Neural progenitor cell (in vitro differentiated cells): ENCODE measurements around the gene LRRC1. TPM values are rescaled to one million over a fixed set of nuclear protein-coding genes. Genes with fewer than 3 reads are reported as not detected.
A peak's percentile ranks its signal among the peaks of the same experiment; 100 is the strongest.

ENCODE experiments used
- DNase-seq: peaks from one replicate; pipeline ENCODE4 v3.0.0-alpha.2; 2016; ENCODE audit warnings: low spot score
- H2AFZ ChIP-seq: fragments of 200-600 bp; sonication (generic); replicated peaks from 2 replicates; pipeline ENCODE4 v1.6.1; 2016; ENCODE audit warnings: antibody characterized with exemption
- H3F3A ChIP-seq: fragments of 200-600 bp; sonication (generic); 2 replicates; pipeline ENCODE4 v1.6.1; 2016; ENCODE audit warnings: antibody characterized with exemption, low read depth
- H3K27ac ChIP-seq: fragments of 200-600 bp; sonication (generic); 2 replicates; pipeline ENCODE4 v1.5.1; 2016; ENCODE audit warnings: mild to moderate bottlenecking
- H3K27me3 ChIP-seq: fragments of 200-600 bp; sonication (generic); 2 replicates; pipeline ENCODE4 v1.6.1; 2016; ENCODE audit warnings: mild to moderate bottlenecking, moderate library complexity
- H3K36me3 ChIP-seq: fragments of 200-600 bp; sonication (generic); 2 replicates; pipeline ENCODE4 v1.5.1; 2016
- H3K4me1 ChIP-seq: fragments of 200-600 bp; sonication (generic); 2 replicates; pipeline ENCODE4 v1.6.1; 2016; ENCODE audit warnings: mixed run types
- H3K4me2 ChIP-seq: fragments of 200-600 bp; sonication (generic); 2 replicates; pipeline ENCODE4 v1.6.1; 2016
- H3K4me3 ChIP-seq: fragments of 200-600 bp; sonication (generic); 2 replicates; pipeline ENCODE4 v1.5.1; 2016
- H3K79me2 ChIP-seq: fragments of 200-600 bp; sonication (generic); 2 replicates; pipeline ENCODE4 v1.6.1; 2016; ENCODE audit warnings: low read depth
- H3K9ac ChIP-seq: fragments of 200-600 bp; sonication (generic); 2 replicates; pipeline ENCODE4 v1.6.1; 2016
- H3K9me3 ChIP-seq: fragments of 200-600 bp; sonication (generic); 2 replicates; pipeline ENCODE4 v1.5.1; 2016; ENCODE audit warnings: low read depth
- H4K20me1 ChIP-seq: fragments of 200-600 bp; sonication (generic); 2 replicates; pipeline ENCODE4 v1.6.1; 2016; ENCODE audit warnings: low read depth
- H3K27ac Mint-ChIP-seq: 3 replicates; pipeline ENCODE4 v1.8.0; 2021; ENCODE audit warnings: mixed read lengths
- H3K27me3 Mint-ChIP-seq: 2 replicates; pipeline ENCODE4 v1.8.0; 2022; ENCODE audit warnings: low read depth, mild to moderate bottlenecking, inconsistent platforms, moderate library complexity, mixed read lengths; ENCODE audit not compliant: insufficient read depth
- H3K36me3 Mint-ChIP-seq: 3 replicates; pipeline ENCODE4 v1.8.0; 2021; ENCODE audit warnings: mixed read lengths
- H3K4me1 Mint-ChIP-seq: 3 replicates; pipeline ENCODE4 v1.8.0; 2021; ENCODE audit warnings: mixed read lengths
- H3K4me3 Mint-ChIP-seq: 3 replicates; pipeline ENCODE4 v1.8.0; 2021; ENCODE audit warnings: mild to moderate bottlenecking, moderate library complexity, mixed read lengths
- H3K9me3 Mint-ChIP-seq: 3 replicates; pipeline ENCODE4 v1.8.0; 2020; ENCODE audit warnings: mixed read lengths
- CTCF ChIP-seq: fragments of 200-600 bp; sonication (generic); IDR thresholded peaks from 2 replicates; pipeline ENCODE4 v1.5.1; 2017; ENCODE audit warnings: antibody characterized with exemption, mild to moderate bottlenecking
- EZH2 ChIP-seq: fragments of 200-600 bp; sonication (generic); IDR thresholded peaks from 2 replicates; pipeline ENCODE4 v1.6.1; 2017; ENCODE audit warnings: antibody characterized with exemption, mild to moderate bottlenecking, moderate library complexity
- EZH2phosphoT487 ChIP-seq: fragments of 200-600 bp; sonication (generic); IDR thresholded peaks from 2 replicates; pipeline ENCODE4 v1.6.1; 2017; ENCODE audit warnings: antibody characterized with exemption
- total RNA-seq: library from RNA; depleted of rRNA; stranded (reverse); fragments of >200 nt; gene quantifications from 2 replicates; pipeline ENCODE4 v1.2.3, GENCODE V29; 2015; ENCODE audit warnings: low replicate concordance

Gene LRRC1
- total RNA-seq, 1 donor from 2014 or later, result 14.0 TPM

GRCh38 chr6:53943395-53943794, 148.6 kb downstream of the LRRC1 start:
- no peak for DNase-seq
- no peak overlapping the region for H3K4me3 Mint-ChIP-seq

GRCh38 chr6:53944091-53944490, 149.3 kb downstream of the LRRC1 start:
- TF ChIP-seq EZH2 (no peak), EZH2phosphoT487 (no peak), CTCF (no peak)
- no peaks in the 10 kb centered on the region for H4K20me1 ChIP-seq
- H3K27me3 ChIP-seq, result no peaks in the 10 kb centered on the region
- no peak for DNase-seq
- H3K4me1 ChIP-seq, result no peaks in the 10 kb centered on the region
- Mint-ChIP-seq H3K27me3 (peaks cover 3% of the 10 kb centered on the region), H3K27ac (no peak overlapping the region), H3K9me3 (peaks cover 10% of the 10 kb centered on the region), H3K36me3 (no peaks in the 10 kb centered on the region), H3K4me1 (no peaks in the 10 kb centered on the region), H3K4me3 (no peak overlapping the region)
- no peak overlapping the region for H3K9ac ChIP-seq
- H2AFZ ChIP-seq, result peak overlapping the region; percentile 9
- no peak overlapping the region for H3K4me3 ChIP-seq
- no peaks in the 10 kb centered on the region for H3K79me2 ChIP-seq
- H3K9me3 ChIP-seq, result no peaks in the 10 kb centered on the region
- H3K4me2 ChIP-seq, result no peak overlapping the region
- no peak overlapping the region for H3K27ac ChIP-seq
- no peaks in the 10 kb centered on the region for H3F3A ChIP-seq
- no peaks in the 10 kb centered on the region for H3K36me3 ChIP-seq

More at GRCh38 chr6:53943395-53943794, 148.6 kb downstream of the LRRC1 start:
- H3K9me3 Mint-ChIP-seq, result peaks cover 7% of the 10 kb centered on the region
- H3K27ac ChIP-seq, result no peak overlapping the region
- H3K27me3 ChIP-seq, result no peaks in the 10 kb centered on the region
- H3K4me2 ChIP-seq, result no peak overlapping the region
- H3K36me3 Mint-ChIP-seq, result no peaks in the 10 kb centered on the region
- H3K4me1 Mint-ChIP-seq, result no peaks in the 10 kb centered on the region
- H3K27ac Mint-ChIP-seq, result no peak overlapping the region
- no peaks in the 10 kb centered on the region for H3K9me3 ChIP-seq
- peak overlapping the region; percentile 50 for H2AFZ ChIP-seq
- no peaks in the 10 kb centered on the region for H3K79me2 ChIP-seq
- H3K9ac ChIP-seq, result no peak overlapping the region
- H3K4me3 ChIP-seq, result no peak overlapping the region
- no peaks in the 10 kb centered on the region for H3K4me1 ChIP-seq
- TF ChIP-seq EZH2, result no peak
- no peak for TF ChIP-seq CTCF
- no peak for TF ChIP-seq EZH2phosphoT487
- no peaks in the 10 kb centered on the region for H4K20me1 ChIP-seq
- H3K36me3 ChIP-seq, result no peaks in the 10 kb centered on the region
- H3F3A ChIP-seq, result no peaks in the 10 kb centered on the region
- peaks cover 3% of the 10 kb centered on the region for H3K27me3 Mint-ChIP-seq

GRCh38 chr6:53944543-53944942, 149.7 kb downstream of the LRRC1 start:
- Histone ChIP-seq H3K27ac (no peak overlapping the region), H3K36me3 (no peaks in the 10 kb centered on the region), H3K79me2 (no peaks in the 10 kb centered on the region), H3K27me3 (no peaks in the 10 kb centered on the region), H4K20me1 (no peaks in the 10 kb centered on the region), H3K4me1 (no peaks in the 10 kb centered on the region), H3K4me3 (no peak overlapping the region), H3K4me2 (no peak overlapping the region), H3F3A (no peaks in the 10 kb centered on the region), H3K9ac (no peak overlapping the region), H2AFZ (peak overlapping the region; percentile 9), H3K9me3 (no peaks in the 10 kb centered on the region)
- H3K27ac Mint-ChIP-seq, result no peak overlapping the region
- H3K4me3 Mint-ChIP-seq, result no peak overlapping the region
- H3K4me1 Mint-ChIP-seq, result no peaks in the 10 kb centered on the region
- DNase-seq, result no peak
- H3K36me3 Mint-ChIP-seq, result no peaks in the 10 kb centered on the region
- peaks cover 10% of the 10 kb centered on the region for H3K9me3 Mint-ChIP-seq
- TF ChIP-seq CTCF, result no peak
- TF ChIP-seq EZH2phosphoT487, result no peak
- TF ChIP-seq EZH2, result no peak
- peaks cover 3% of the 10 kb centered on the region for H3K27me3 Mint-ChIP-seq
